HepG2 (cell line): ENCODE data around the gene NAB2. TPM values are rescaled to one million over a fixed set of nuclear protein-coding genes. Genes with fewer than 3 reads are reported as not detected.
A peak's percentile ranks its signal among the peaks of the same experiment; 100 is the strongest.

ENCODE experiments used
- ATAC-seq: fragments of 200-7000 bp; cut with Tn5 transposase; 3 replicates; pipeline ENCODE4 v1.9.1; 2020; ENCODE audit warnings: mild to moderate bottlenecking, moderate library complexity
- BruUV-seq: library from RNA; stranded (reverse); fragments of 400-500 nt; replicated peaks from 2 replicates; lab custom pipeline; 2021; lab: Mats Ljungman, UMichigan
- CTCF ChIA-PET: fragments of 300-600 bp; formaldehyde crosslinking; extraction: SDS; loops from one replicate; lab custom pipeline; 2021; ENCODE audit warnings: low total read pairs, inconsistent platforms, low intra/inter-chr PET ratio; lab: Yijun Ruan, JAX
- POLR2A ChIA-PET: fragments of 350-600 bp; sonication (Branson Sonifier 250); formaldehyde crosslinking; loops from one replicate; lab custom pipeline; 2020; ENCODE audit warnings: antibody characterized with exemption, inconsistent platforms; lab: Yijun Ruan, JAX
- DNase-seq: peaks from one replicate; pipeline ENCODE4 v3.0.0-alpha.2; 2015; ENCODE audit warnings: low spot score
- FAIRE-seq: peaks from 3 replicates; lab custom pipeline; 2011; peaks lifted over from hg19 to GRCh38; lab: Jason Lieb, UNC
- H2AFZ ChIP-seq: one replicate; pipeline ENCODE4 v1.6.1; 2011; ENCODE audit warnings: low read length, inconsistent platforms
- H3K27ac ChIP-seq: fragments of 300-600 bp; 3 replicates; pipeline ENCODE4 v1.8.0; 2011; ENCODE audit warnings: mixed run types, mild to moderate bottlenecking, mixed read lengths, low read length, inconsistent platforms; ENCODE audit not compliant: insufficient read depth; ENCODE audit errors: extremely low read length
- H3K27me3 ChIP-seq, 2 experiments: fragments of 200-600 bp in 1 of 2; 2 replicates in 1 of 2; 3 replicates in 1 of 2; pipeline versions ENCODE4 v1.6.0 to v1.8.0; 2011; ENCODE audit warnings: low read length in 2 of 2, mild to moderate bottlenecking in 2 of 2, moderate library complexity in 2 of 2, inconsistent platforms in 1 of 2; ENCODE audit not compliant: insufficient read depth in 2 of 2, control insufficient read depth in 1 of 2
- H3K36me3 ChIP-seq, 2 experiments: fragments of 200-600 bp in 1 of 2; replicated peaks in 1 of 2; 2 replicates in 1 of 2; 3 replicates in 1 of 2; pipeline versions ENCODE4 v1.5.1 to v1.8.0; 2011; ENCODE audit warnings: low read length in 2 of 2, inconsistent platforms in 1 of 2; ENCODE audit not compliant: insufficient read depth in 2 of 2, control insufficient read depth in 1 of 2
- H3K4me1 ChIP-seq: 2 replicates; pipeline ENCODE4 v1.5.1; 2012; ENCODE audit warnings: low read length, inconsistent platforms; ENCODE audit not compliant: insufficient read depth
- H3K4me2 ChIP-seq: 2 replicates; pipeline ENCODE4 v1.6.0; 2011; ENCODE audit warnings: low read depth, low read length, inconsistent platforms
- H3K4me3 ChIP-seq, 3 experiments: fragments of 200-600 bp in 1 of 3; sonication (generic), shearing (Covaris generic) in 1 of 3; replicated peaks in 1 of 3; 2 replicates each; pipeline ENCODE4 v1.5.1; 2011 to 2016; ENCODE audit warnings: low read length in 3 of 3, inconsistent platforms in 2 of 3, low read depth in 2 of 3, mild to moderate bottlenecking in 2 of 3, control low read depth in 1 of 3, mixed read lengths in 1 of 3; ENCODE audit not compliant: insufficient read depth in 1 of 3
- H3K79me2 ChIP-seq: one replicate; pipeline ENCODE4 v1.6.1; 2011; ENCODE audit warnings: low read length, inconsistent platforms; ENCODE audit not compliant: insufficient read depth
- H3K9ac ChIP-seq: 2 replicates; pipeline ENCODE4 v1.6.0; 2011; ENCODE audit warnings: mild to moderate bottlenecking, low read depth, low read length, inconsistent platforms; ENCODE audit not compliant: insufficient read depth
- H3K9me3 ChIP-seq: 2 replicates; pipeline ENCODE4 v1.5.1; 2012; ENCODE audit warnings: mild to moderate bottlenecking, low read length
- H4K20me1 ChIP-seq: 2 replicates; pipeline ENCODE4 v1.6.0; 2011; ENCODE audit warnings: inconsistent platforms, mild to moderate bottlenecking, low read length, moderate library complexity; ENCODE audit not compliant: insufficient read depth
- FOSL2 ChIP-seq: sonication (generic); formaldehyde crosslinking; IDR thresholded peaks from 2 replicates; pipeline ENCODE4 v1.4.0; 2020; ENCODE audit warnings: missing genetic modification reagents
- GABPB1 ChIP-seq: IDR thresholded peaks from 2 replicates; pipeline ENCODE4 v1.6.1; 2016; ENCODE audit warnings: mild to moderate bottlenecking, missing genetic modification reagents, moderate library complexity, missing compliant biosample characterization
- GATAD2A ChIP-seq: IDR thresholded peaks from 2 replicates; pipeline ENCODE4 v1.6.1; 2016
- HNF4A ChIP-seq: sonication (generic); formaldehyde crosslinking; IDR thresholded peaks from 2 replicates; pipeline ENCODE4 v1.4.0; 2020; ENCODE audit warnings: missing genetic modification reagents
- HNF4G ChIP-seq, 2 experiments: sonication (generic) in 1 of 2; formaldehyde crosslinking in 1 of 2; IDR thresholded peaks; 2 replicates each; pipeline versions ENCODE4 v1.4.0 to v1.6.1; 2011 to 2020; ENCODE audit warnings: borderline replicate concordance in 2 of 2, low read depth in 2 of 2, mild to moderate bottlenecking in 2 of 2, low read length in 1 of 2, missing genetic modification reagents in 1 of 2, moderate library complexity in 1 of 2
- ISX ChIP-seq: sonication (generic); formaldehyde crosslinking; conservative IDR thresholded peaks from 2 replicates; pipeline ENCODE4 v1.5.0; 2020; ENCODE audit warnings: missing genetic modification reagents
- NCOR1 ChIP-seq: fragments of 200-600 bp; sonication (generic); IDR thresholded peaks from 2 replicates; pipeline ENCODE4 v1.7.0; 2017; ENCODE audit warnings: antibody characterized with exemption, low read length, borderline replicate concordance
- PPARG ChIP-seq: conservative IDR thresholded peaks from 2 replicates; pipeline ENCODE4 v1.6.1; 2016; ENCODE audit warnings: missing biosample characterization, missing genetic modification reagents
- SALL1 ChIP-seq: sonication (generic); formaldehyde crosslinking; IDR thresholded peaks from 2 replicates; pipeline ENCODE4 v1.8.0; 2022; ENCODE audit warnings: mild to moderate bottlenecking, missing genetic modification reagents
- SMAD3 ChIP-seq: sonication (generic); formaldehyde crosslinking; IDR thresholded peaks from 2 replicates; pipeline ENCODE4 v1.4.0; 2020; ENCODE audit warnings: missing genetic modification reagents
- TFDP2 ChIP-seq: sonication (generic); formaldehyde crosslinking; IDR thresholded peaks from 2 replicates; pipeline ENCODE4 v1.4.0; 2020; ENCODE audit warnings: missing genetic modification reagents
- THAP11 ChIP-seq: IDR thresholded peaks from 2 replicates; pipeline ENCODE4 v1.6.1; 2016; ENCODE audit warnings: missing biosample characterization, missing genetic modification reagents
- ZNF124 ChIP-seq: sonication (generic); formaldehyde crosslinking; IDR thresholded peaks from 2 replicates; pipeline ENCODE4 v1.4.0; 2020; ENCODE audit warnings: missing genetic modification reagents
- ZNF234 ChIP-seq: sonication (generic); formaldehyde crosslinking; conservative IDR thresholded peaks from 2 replicates; pipeline ENCODE4 v1.5.1; 2020; ENCODE audit warnings: mild to moderate bottlenecking, missing genetic modification reagents
- ZNF263 ChIP-seq: sonication (generic); formaldehyde crosslinking; IDR thresholded peaks from 2 replicates; pipeline ENCODE4 v1.4.0; 2020; ENCODE audit warnings: missing genetic modification reagents
- ZNF576 ChIP-seq: sonication (generic); formaldehyde crosslinking; IDR thresholded peaks from 2 replicates; pipeline ENCODE4 v1.4.0; 2020; ENCODE audit warnings: mild to moderate bottlenecking, missing genetic modification reagents
- WGBS: methylation state at CpG from one replicate; pipeline ENCODE4 v1.1.6; 2017; ENCODE audit warnings: low lambda C conversion rate; 5-methylcytosine and 5-hydroxymethylcytosine counted together
- in situ Hi-C: cut with HindIII; loops from 2 replicates; pipeline ENCODE4 v1.10.0; 2017; ENCODE audit warnings: low pct_unique_long_range_greater_than_20kb; ENCODE audit not compliant: extremely low pct_ligation_motif_present
- intact Hi-C: fragments of 100-400 bp; cut with micrococcal nuclease; formaldehyde crosslinking; loops from one replicate; pipeline ENCODE4 v1.10.0; 2022; ENCODE audit not compliant: unreplicated experiment
- polyA plus RNA-seq, 8 experiments: library from polyadenylated mRNA; depleted of rRNA in 3 of 8; stranded (reverse) in 7 of 8; unstranded in 1 of 8; fragments of >200 nt; fragmentation: Illumina TruSeq in 4 of 8; extraction: Trizol in 4 of 8; gene quantifications; 2 replicates each; pipeline versions ENCODE4 v1.2.1 to v1.2.3, GENCODE V29; 2011 to 2016; ENCODE audit warnings: low read depth in 4 of 8, missing spikeins in 1 of 8, mixed read lengths in 1 of 8; ENCODE audit not compliant: insufficient read depth in 1 of 8
- total RNA-seq, 5 experiments: library from RNA; depleted of rRNA; stranded (reverse); fragments of >200 nt; fragmentation: Illumina TruSeq; extraction: Trizol; gene quantifications; 2 replicates each; pipeline ENCODE4 v1.2.3, GENCODE V29; 2016; ENCODE audit warnings: low read depth in 1 of 5

Gene NAB2
- total and polyA plus RNA-seq, 2 of the 13 experiments (the other 11 are each of a cell fraction or from before 2014, with no cell fraction given), result 11.7 to 12.9 TPM

- TF ChIP-seq ZNF576 (CRISPR knock-in tag), result no peak
- TF ChIP-seq TFDP2 (CRISPR knock-in tag), result no peak
These were observed 40.3 kb upstream of the NAB2 start (continued) for GRCh38 chr12:57048423-57049118.

- no peaks in the 10 kb centered on the region for H3K79me2 ChIP-seq
- WGBS, result 8% methylated on average over 4 of the region's 4 CpGs
- TF ChIP-seq ZNF263 (CRISPR knock-in tag) (0 out of 2 replicates have a peak, but pooled peaks have one; percentile 29), GABPB1 (CRISPR knock-in tag) (0 out of 2 replicates have a peak, but pooled peaks have one; percentile 2), ZNF234 (CRISPR knock-in tag) (no peak), ISX (CRISPR knock-in tag) (no peak), SALL1 (CRISPR knock-in tag) (peak; percentile 56), PPARG (CRISPR knock-in tag) (0 out of 2 replicates have a peak, but pooled peaks have one; percentile 33), HNF4A (CRISPR knock-in tag) (peak; percentile 80), GATAD2A (CRISPR knock-in tag) (peak; percentile 72), HNF4G (IDR thresholded peaks at IDR 0.05; ENCODE audit: borderline replicate concordance, low read depth, low read length) (peak; percentile 25; the same call in 1 of the 2 replicates), HNF4G (CRISPR knock-in tag; IDR thresholded peaks at IDR 0.05; ENCODE audit: borderline replicate concordance, low read depth) (no peak), FOSL2 (peak; percentile 23; the same call in 1 of the 2 replicates), ZNF124 (CRISPR knock-in tag) (no peak), THAP11 (0 out of 2 replicates have a peak, but pooled peaks have one; percentile 7), SMAD3 (peak; percentile 12; the same call in 1 of the 2 replicates), NCOR1 (0 out of 2 replicates have a peak, but pooled peaks have one; percentile 26)
- in situ Hi-C loops, result no loop called here
- no peaks in the 10 kb centered on the region for H3K9me3 ChIP-seq
- no TSS peak for BruUV-seq
- ATAC-seq (peak; percentile 69), DNase-seq (peak; percentile 9), FAIRE-seq (peak; percentile 8)
- CTCF ChIA-PET, result no interaction called here
- POLR2A ChIA-PET, result interaction anchor here (0.8 to 2.6 kb wide), 7 partner anchors 10 to 63 kb away, joined by 3 to 11 read pairs (median 5); partner anchors contain the start of genes NEMP1, STAT6 and TAC3
- H3K4me3 ChIP-seq, result peak overlapping the region; percentile 43 to 54 (median 49); a peak in 5 of 6 replicates
- H3K36me3 ChIP-seq, result no peaks in the 10 kb centered on the region
- H3K9ac ChIP-seq, result no peak overlapping the region
- intact Hi-C loops, result no loop called here
- no peaks in the 10 kb centered on the region for H4K20me1 ChIP-seq
- H3K4me2 ChIP-seq, result peak overlapping the region; percentile 83
- H3K27ac ChIP-seq, result no peak overlapping the region
- peaks cover 38% of the 10 kb centered on the region for H3K4me1 ChIP-seq
- no peaks in the 10 kb centered on the region for H3K27me3 ChIP-seq
- H2AFZ ChIP-seq, result no peak overlapping the region
These were observed 39.8 kb upstream of the NAB2 start for GRCh38 chr12:57049119-57049446.
